Omental fat pad (tissue), 4 donors: ENCODE data around the gene FBXW12. TPM values are rescaled to one million over a fixed set of nuclear protein-coding genes. Genes with fewer than 3 reads are reported as not detected.

Source experiments
- ATAC-seq: fragments of 150-250 bp; one replicate; pipeline ENCODE4 v1.9.1; 2016; ENCODE audit warnings: mild to moderate bottlenecking, moderate library complexity; ENCODE audit not compliant: low FRiP score
- DNase-seq: peaks from one replicate; pipeline ENCODE4 v3.0.0-alpha.2; 2019; ENCODE audit warnings: low spot score
- total RNA-seq, 4 donors: library from RNA; depleted of rRNA; stranded (reverse); fragments of >200 nt; gene quantifications; one replicate each; pipeline ENCODE4 v1.1.0, GENCODE V29; 2016
- TF ChIP-seq, protein P1 (sequence below), 3 donors: fragments of 450-650 bp; IDR thresholded peaks; one replicate each; pipeline ENCODE4 v1.5.1; 2016 to 2017; ENCODE audit warnings: antibody characterized with exemption in 3 of 3, mild to moderate bottlenecking in 3 of 3, moderate library complexity in 2 of 3

FBXW12 gene
- total RNA-seq, 4 donors from 2014 or later, result not detected

DNA sequence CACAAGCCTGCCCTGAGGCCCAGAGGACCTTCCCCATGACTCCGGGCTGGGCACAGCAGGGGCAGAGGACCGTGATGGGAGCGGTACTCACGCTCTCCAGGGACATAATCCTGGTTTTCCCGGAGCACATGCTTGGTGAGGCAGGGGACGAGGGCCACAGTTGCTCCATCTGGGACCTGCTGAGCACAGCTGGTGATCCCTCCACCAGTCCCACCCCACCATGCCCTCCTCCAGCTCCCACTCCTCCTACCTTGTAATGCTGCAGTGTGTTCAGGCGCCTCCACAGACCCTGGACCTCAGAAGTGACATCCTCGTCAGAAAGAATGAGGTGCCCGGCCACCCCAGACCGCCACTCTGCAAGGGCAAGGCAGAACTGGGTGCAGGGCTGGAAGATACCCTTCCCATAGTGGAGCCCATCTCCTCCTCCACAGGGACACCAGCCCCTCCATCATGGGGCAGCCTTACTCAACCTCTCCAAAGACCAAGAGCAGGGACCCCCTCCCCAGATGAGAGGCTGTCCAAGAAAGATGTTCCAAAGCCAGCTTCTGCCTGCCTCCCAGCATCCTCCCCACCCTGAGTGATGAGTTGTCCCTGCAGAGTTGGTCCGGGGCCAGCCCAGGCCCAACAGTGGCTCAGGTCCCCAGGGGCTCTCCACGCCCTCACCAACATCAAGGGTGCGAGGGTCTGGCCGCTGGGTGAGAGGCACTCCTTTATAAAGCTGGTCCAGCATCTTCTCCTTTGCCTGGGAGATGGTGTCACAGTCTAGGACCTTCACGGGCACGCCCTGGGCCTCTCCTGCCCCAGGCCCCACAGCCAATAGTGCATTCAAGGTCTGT, 38.4 kb downstream of the FBXW12 start:
- TF ChIP-seq, protein P1, sequence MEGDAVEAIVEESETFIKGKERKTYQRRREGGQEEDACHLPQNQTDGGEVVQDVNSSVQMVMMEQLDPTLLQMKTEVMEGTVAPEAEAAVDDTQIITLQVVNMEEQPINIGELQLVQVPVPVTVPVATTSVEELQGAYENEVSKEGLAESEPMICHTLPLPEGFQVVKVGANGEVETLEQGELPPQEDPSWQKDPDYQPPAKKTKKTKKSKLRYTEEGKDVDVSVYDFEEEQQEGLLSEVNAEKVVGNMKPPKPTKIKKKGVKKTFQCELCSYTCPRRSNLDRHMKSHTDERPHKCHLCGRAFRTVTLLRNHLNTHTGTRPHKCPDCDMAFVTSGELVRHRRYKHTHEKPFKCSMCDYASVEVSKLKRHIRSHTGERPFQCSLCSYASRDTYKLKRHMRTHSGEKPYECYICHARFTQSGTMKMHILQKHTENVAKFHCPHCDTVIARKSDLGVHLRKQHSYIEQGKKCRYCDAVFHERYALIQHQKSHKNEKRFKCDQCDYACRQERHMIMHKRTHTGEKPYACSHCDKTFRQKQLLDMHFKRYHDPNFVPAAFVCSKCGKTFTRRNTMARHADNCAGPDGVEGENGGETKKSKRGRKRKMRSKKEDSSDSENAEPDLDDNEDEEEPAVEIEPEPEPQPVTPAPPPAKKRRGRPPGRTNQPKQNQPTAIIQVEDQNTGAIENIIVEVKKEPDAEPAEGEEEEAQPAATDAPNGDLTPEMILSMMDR (IDR thresholded peaks at IDR 0.05), result no peak
- peak; percentile 16 for DNase-seq
- no peak for ATAC-seq

DNA sequence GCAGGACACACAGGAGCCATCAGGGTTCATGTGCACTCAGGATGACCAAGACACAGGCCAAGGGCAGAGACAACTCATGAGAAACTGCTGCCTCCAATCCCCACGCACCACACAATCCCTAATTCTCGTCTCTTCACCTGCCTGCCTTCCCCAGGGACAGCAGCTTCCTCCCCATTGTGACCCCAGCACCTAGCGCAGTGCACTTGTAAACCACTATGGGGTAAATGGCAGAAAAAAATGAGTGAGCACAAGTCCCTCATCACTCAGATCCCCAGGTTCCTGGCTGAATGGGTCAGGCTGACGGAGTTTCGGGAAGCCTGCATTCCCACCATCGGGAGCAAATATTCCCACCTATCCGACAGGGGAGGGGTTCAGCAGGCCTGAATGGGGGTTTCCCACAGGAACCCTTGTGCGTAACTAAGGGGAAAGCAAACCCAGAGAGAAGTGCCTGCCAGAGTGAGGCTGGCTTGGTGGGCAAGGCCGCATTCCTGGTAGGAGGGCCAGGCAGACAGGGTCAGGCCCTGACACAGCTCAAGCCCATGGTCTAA, 39.1 kb downstream of the FBXW12 start:
- TF ChIP-seq, protein P1 (IDR thresholded peaks at IDR 0.05), result no peak
- no peak for ATAC-seq
- DNase-seq, result peak; percentile 18

DNA sequence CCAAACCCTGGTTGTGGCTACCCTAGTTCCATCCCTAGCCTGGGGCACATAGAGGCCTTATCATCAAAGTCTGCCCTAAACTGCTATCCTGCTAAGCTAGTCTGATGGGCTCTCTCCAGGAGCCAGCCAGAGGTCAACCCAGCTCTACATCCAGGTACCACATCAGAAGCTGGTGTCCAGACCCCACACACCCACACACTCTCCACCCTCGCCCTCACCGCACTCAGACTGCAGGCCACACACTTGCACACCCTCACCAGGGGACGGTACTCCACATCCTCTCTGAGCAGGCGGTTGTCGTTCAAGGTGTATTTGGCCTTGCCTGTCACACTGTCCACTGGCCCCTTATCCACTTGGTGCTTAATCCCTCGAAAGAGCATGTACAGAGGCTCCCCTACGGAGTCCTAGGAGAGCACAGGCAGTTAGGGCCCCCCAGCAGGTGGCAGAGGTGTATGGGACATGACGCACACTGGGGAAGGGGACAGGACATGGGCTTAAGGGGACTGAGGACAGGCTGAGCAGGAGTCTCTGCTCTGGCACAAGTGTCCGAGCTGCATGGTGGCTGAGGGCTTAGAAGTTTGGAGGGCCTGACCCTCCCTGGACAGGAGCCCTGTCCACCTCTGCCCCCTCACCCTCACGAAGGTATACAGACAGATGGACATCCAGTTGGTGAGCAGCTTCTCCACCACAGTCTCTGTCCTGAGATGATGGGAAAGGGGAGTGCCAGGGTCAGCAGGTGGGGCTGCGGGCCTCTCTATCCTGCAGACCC, 39.8 kb downstream of the FBXW12 start:
- TF ChIP-seq, protein P1 (IDR thresholded peaks at IDR 0.05), result no peak
- ATAC-seq (no peak), DNase-seq (peak; percentile 9)

GRCh38 chr3:48412375-48413001, 40.5 kb downstream of the FBXW12 start:
- DNase-seq, result no peak
- TF ChIP-seq, protein P1 (IDR thresholded peaks at IDR 0.05), result no peak
- ATAC-seq, result no peak

DNA sequence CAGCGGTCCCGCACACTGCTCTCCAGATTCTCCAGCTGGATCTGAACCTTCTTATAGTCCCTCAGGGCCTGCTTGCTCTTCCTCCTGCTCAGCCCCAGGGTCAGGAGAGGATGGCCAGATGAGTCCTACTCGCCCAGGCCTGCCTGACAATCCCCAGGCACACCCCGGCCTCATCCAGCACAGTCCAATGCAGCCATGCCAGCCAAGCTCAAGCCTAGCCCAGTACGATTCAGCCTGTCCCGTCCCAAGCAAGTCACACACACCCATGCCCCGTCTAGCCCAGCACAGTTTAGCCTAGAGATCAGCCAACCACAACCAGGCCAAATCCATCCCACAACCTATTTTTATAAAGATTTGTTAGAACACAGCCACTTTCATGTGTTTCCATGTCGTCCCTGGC, 41.1 kb downstream of the FBXW12 start:
- ATAC-seq (no peak), DNase-seq (no peak)
- TF ChIP-seq, protein P1 (IDR thresholded peaks at IDR 0.05), result no peak

GRCh38 chr3:48413611-48414010, 41.6 kb downstream of the FBXW12 start:
- DNase-seq, result no peak
- ATAC-seq, result no peak
- TF ChIP-seq, protein P1 (IDR thresholded peaks at IDR 0.05), result no peak
